Liver (tissue), 9 donors: ENCODE measurements around the gene SLC39A10. TPM values are rescaled to one million over a fixed set of nuclear protein-coding genes. Genes with fewer than 3 reads are reported as not detected.

Source experiments
- DNase-seq: peaks from one replicate; pipeline ENCODE4 v3.0.0-alpha.2; 2017; ENCODE audit warnings: low spot score
- H3K27ac ChIP-seq, 2 donors: one replicate each; pipeline ENCODE4 v1.7.0; 2013; ENCODE audit warnings: inconsistent platforms in 2 of 2, low read length in 2 of 2, control low read depth in 1 of 2, low read depth in 1 of 2, mild to moderate bottlenecking in 1 of 2
- H3K27me3 ChIP-seq, 4 donors: one replicate each; pipeline versions ENCODE4 v1.6.1 to v1.7.0; 2013; ENCODE audit warnings: low read length in 3 of 4, inconsistent platforms in 1 of 4, mild to moderate bottlenecking in 1 of 4, moderate library complexity in 1 of 4; ENCODE audit not compliant: control insufficient read depth in 4 of 4, insufficient read depth in 4 of 4
- H3K36me3 ChIP-seq, 4 donors: one replicate each; pipeline versions ENCODE4 v1.6.1 to v1.7.0; 2013; ENCODE audit warnings: low read length in 3 of 4, mild to moderate bottlenecking in 3 of 4, low read depth in 1 of 4, moderate library complexity in 1 of 4; ENCODE audit not compliant: control insufficient read depth in 4 of 4, insufficient read depth in 3 of 4
- H3K4me1 ChIP-seq, 4 donors: one replicate each; pipeline versions ENCODE4 v1.6.1 to v1.7.0; 2013; ENCODE audit warnings: low read length in 3 of 4, mild to moderate bottlenecking in 3 of 4, moderate library complexity in 1 of 4; ENCODE audit not compliant: control insufficient read depth in 4 of 4, insufficient read depth in 4 of 4
- H3K4me3 ChIP-seq, 3 donors: one replicate each; pipeline versions ENCODE4 v1.6.1 to v1.7.0; 2013; ENCODE audit warnings: low read length in 3 of 3, control low read depth in 1 of 3, low read depth in 1 of 3, mild to moderate bottlenecking in 1 of 3
- H3K9ac ChIP-seq, 2 donors: one replicate each; pipeline ENCODE4 v1.7.0; 2013; ENCODE audit warnings: low read length in 2 of 2, mild to moderate bottlenecking in 2 of 2, moderate library complexity in 2 of 2, control low read depth in 1 of 2, low read depth in 1 of 2
- H3K9me3 ChIP-seq, 4 donors: one replicate each; pipeline versions ENCODE4 v1.6.1 to v1.7.0; 2013; ENCODE audit warnings: low read length in 3 of 4; ENCODE audit not compliant: control insufficient read depth in 4 of 4
- ATF3 ChIP-seq: IDR thresholded peaks from 2 replicates; pipeline ENCODE4 v1.6.1; 2016; ENCODE audit warnings: antibody characterized with exemption
- CTCF ChIP-seq: fragments of 150-350 bp; IDR thresholded peaks from 2 replicates; pipeline ENCODE4 v1.5.1; 2017; ENCODE audit warnings: improper control_type of control experiment, low read depth, low read length; ENCODE audit not compliant: missing input control
- EGR1 ChIP-seq, 2 donors: IDR thresholded peaks; 2 replicates each; pipeline ENCODE4 v1.6.1; 2016 to 2018; ENCODE audit warnings: antibody characterized with exemption in 2 of 2, low read depth in 2 of 2
- FOXA1 ChIP-seq: IDR thresholded peaks from 2 replicates; pipeline ENCODE4 v1.6.1; 2016; ENCODE audit warnings: antibody characterized with exemption
- FOXA2 ChIP-seq: IDR thresholded peaks from 2 replicates; pipeline ENCODE4 v1.6.1; 2016; ENCODE audit warnings: antibody characterized with exemption
- GABPA ChIP-seq, 2 donors: IDR thresholded peaks in 1 of 2; conservative IDR thresholded peaks in 1 of 2; 2 replicates each; pipeline ENCODE4 v1.6.1; 2016; ENCODE audit warnings: antibody characterized with exemption in 2 of 2, mild to moderate bottlenecking in 1 of 2, moderate library complexity in 1 of 2
- HNF4A ChIP-seq, 2 donors: conservative IDR thresholded peaks; 2 replicates each; pipeline ENCODE4 v1.6.1; 2016; ENCODE audit warnings: antibody characterized with exemption in 2 of 2, mild to moderate bottlenecking in 2 of 2
- HNF4G ChIP-seq: IDR thresholded peaks from 2 replicates; pipeline ENCODE4 v1.6.1; 2016; ENCODE audit warnings: antibody characterized with exemption
- JUND ChIP-seq, 2 donors: IDR thresholded peaks; 2 replicates each; pipeline ENCODE4 v1.6.1; 2016; ENCODE audit warnings: antibody characterized with exemption in 2 of 2
- MAX ChIP-seq: IDR thresholded peaks from 2 replicates; pipeline ENCODE4 v1.6.1; 2016; ENCODE audit warnings: antibody characterized with exemption
- NR2F2 ChIP-seq: IDR thresholded peaks from 2 replicates; pipeline ENCODE4 v1.6.1; 2016; ENCODE audit warnings: antibody characterized with exemption
- RAD21 ChIP-seq, 2 donors: IDR thresholded peaks; 2 replicates each; pipeline ENCODE4 v1.6.1; 2016; ENCODE audit warnings: antibody characterized with exemption in 2 of 2, mild to moderate bottlenecking in 2 of 2
- REST ChIP-seq: IDR thresholded peaks from 2 replicates; pipeline ENCODE4 v1.6.1; 2016; ENCODE audit warnings: antibody characterized with exemption, mild to moderate bottlenecking
- RXRA ChIP-seq, 2 donors: IDR thresholded peaks; 2 replicates each; pipeline ENCODE4 v1.6.1; 2017 to 2018; ENCODE audit warnings: antibody characterized with exemption in 2 of 2, mild to moderate bottlenecking in 1 of 2
- SP1 ChIP-seq: IDR thresholded peaks from 2 replicates; pipeline ENCODE4 v1.6.1; 2018; ENCODE audit warnings: antibody characterized with exemption, mild to moderate bottlenecking
- TAF1 ChIP-seq: conservative IDR thresholded peaks from 2 replicates; pipeline ENCODE4 v1.6.1; 2016; ENCODE audit warnings: antibody characterized with exemption, mild to moderate bottlenecking
- YY1 ChIP-seq: IDR thresholded peaks from 2 replicates; pipeline ENCODE4 v1.6.1; 2016; ENCODE audit warnings: antibody characterized with exemption, mild to moderate bottlenecking
- ZBTB33 ChIP-seq: IDR thresholded peaks from 2 replicates; pipeline ENCODE4 v1.6.1; 2016; ENCODE audit warnings: antibody characterized with exemption
- WGBS: extraction: QIAGEN DNeasy Blood & Tissue Kit; methylation state at CpG from one replicate; pipeline ENCODE4 v1.1.7; 2013; 5-methylcytosine and 5-hydroxymethylcytosine counted together
- polyA plus RNA-seq, 2 donors: library from polyadenylated mRNA; stranded (reverse) in 1 of 2; unstranded in 1 of 2; fragments of 200-250 nt in 1 of 2; fragments of >200 nt in 1 of 2; fragmentation: Nextera tagmentation in 1 of 2; extraction: Ambion mirVana in 1 of 2; gene quantifications; one replicate each; pipeline versions ENCODE4 v1.2.1 to v1.2.3, GENCODE V29; 2013 to 2015
- total RNA-seq, 2 donors: library from RNA; depleted of rRNA; stranded (reverse); fragments of >200 nt; gene quantifications; one replicate each; pipeline ENCODE4 v1.2.3, GENCODE V29; 2014
- donor health status: healthy.
- donor health status: healthy.
- donor health status: healthy.
- donor health status: healthy.
- donor health status: healthy.

The SLC39A10 gene
- total and polyA plus RNA-seq, 4 donors: 0.98 to 7.5 (median 3.4) TPM

- no peak for TF ChIP-seq REST
- TF ChIP-seq HNF4G: no peak
Observed at GRCh38 chr2:195727106-195727505, 70.1 kb downstream of the SLC39A10 start (continued).

GRCh38 chr2:195730912-195731311, 73.9 kb downstream of the SLC39A10 start:
- no peak for DNase-seq
- Histone ChIP-seq H3K36me3 (no peaks in the 10 kb centered on the region), H3K4me3 (no peak overlapping the region), H3K27me3 (no peaks in the 10 kb centered on the region), H3K9me3 (no peaks in the 10 kb centered on the region), H3K9ac (no peak overlapping the region), H3K4me1 (no peaks in the 10 kb centered on the region), H3K27ac (no peak overlapping the region)
- 99% methylated on average over 3 of the region's 3 CpGs for WGBS
- no peak for TF ChIP-seq YY1
- TF ChIP-seq ATF3: no peak
- TF ChIP-seq TAF1: no peak
- no peak for TF ChIP-seq JUND (IDR thresholded peaks at IDR 0.05)
- no peak for TF ChIP-seq CTCF
- TF ChIP-seq HNF4A (conservative IDR thresholded peaks at IDR 0.05): no peak
- TF ChIP-seq FOXA2: no peak
- no peak for TF ChIP-seq SP1
- no peak for TF ChIP-seq FOXA1
- no peak for TF ChIP-seq HNF4G
- no peak for TF ChIP-seq RXRA (IDR thresholded peaks at IDR 0.05)
- TF ChIP-seq EGR1 (IDR thresholded peaks at IDR 0.05; ENCODE audit: low read depth in 2 of 2): no peak
- TF ChIP-seq ZBTB33: no peak
- no peak for TF ChIP-seq NR2F2
- TF ChIP-seq GABPA (IDR thresholded peaks at IDR 0.05 in 1 of 2, conservative IDR thresholded peaks at IDR 0.05 in 1 of 2): no peak
- TF ChIP-seq MAX: no peak
- no peak for TF ChIP-seq REST
- TF ChIP-seq RAD21 (IDR thresholded peaks at IDR 0.05): no peak
